ENCODE results near the gene ITGAV. TPM values are rescaled to one million over a fixed set of nuclear protein-coding genes. Genes with fewer than 3 reads are reported as not detected.

The ITGAV gene
- total RNA-seq, 1 donor from 2014 or later: 8.1 TPM

DNA sequence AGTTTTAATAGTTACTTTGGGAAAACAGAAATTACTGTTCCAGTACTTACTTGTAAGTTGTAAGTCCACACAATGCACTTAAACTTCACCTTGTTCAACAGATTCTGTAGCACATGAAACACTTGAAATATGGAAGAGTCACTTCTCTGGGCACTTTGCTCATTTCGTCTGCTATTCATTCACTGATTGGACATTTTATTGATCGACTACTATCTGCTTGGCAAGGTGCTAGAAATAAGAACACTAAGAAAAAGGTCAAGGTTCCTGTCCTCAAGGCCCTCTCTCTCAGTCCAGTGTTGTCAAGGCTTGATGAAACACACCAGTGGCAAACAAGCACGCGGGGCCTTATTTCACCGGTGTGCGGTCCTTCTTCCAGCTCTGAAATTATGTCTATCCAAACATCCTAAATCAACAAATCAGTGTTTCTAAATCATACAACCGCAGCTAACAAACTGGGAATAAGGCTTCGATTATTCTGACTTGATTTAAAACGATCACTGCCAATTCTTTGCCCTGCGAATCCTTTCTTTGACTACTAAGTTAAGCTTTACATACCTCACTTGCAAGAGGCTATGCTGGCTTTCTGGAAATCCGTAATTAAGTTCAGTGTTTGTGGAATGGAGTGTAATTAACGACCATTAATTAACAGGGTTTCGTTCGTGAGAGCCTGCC lies 780 bp upstream of the ITGAV start:
- intact Hi-C loops (cut with micrococcal nuclease): loop anchor here (2.0 to 5.0 kb wide), 2 partner anchors 14 to 82 kb away; no protein-coding TSS in a partner anchor
- Mint-ChIP-seq H3K36me3 (ENCODE audit: low read depth) (no peaks in the 10 kb centered on the region), H3K4me1 (peaks cover 19% of the 10 kb centered on the region), H3K27me3 (peaks cover 9% of the 10 kb centered on the region), H3K4me3 (peak overlapping the region; percentile 85), H3K27ac (peak overlapping the region; percentile 78), H3K9me3 (no peaks in the 10 kb centered on the region)
- DNase-seq: no peak

- peak overlapping the region; percentile 85 for H3K4me3 Mint-ChIP-seq
- H3K27ac Mint-ChIP-seq: peak overlapping the region; percentile 80
- H3K27me3 Mint-ChIP-seq: peaks cover 8% of the 10 kb centered on the region
- peaks cover 19% of the 10 kb centered on the region for H3K4me1 Mint-ChIP-seq
- H3K9me3 Mint-ChIP-seq: no peaks in the 10 kb centered on the region
- H3K36me3 Mint-ChIP-seq (ENCODE audit: low read depth): no peaks in the 10 kb centered on the region
- intact Hi-C loops (cut with micrococcal nuclease): loop anchor here (1.0 kb wide), 2 partner anchors 51 to 104 kb away; partner anchors contain the start of gene ZC3H15
- DNase-seq: no peak
Observed at GRCh38 chr2:186590350-186590758, 498 bp downstream of the ITGAV start.

- H3K4me1 Mint-ChIP-seq: peaks cover 19% of the 10 kb centered on the region
- intact Hi-C loops (cut with micrococcal nuclease): loop anchor here (1.0 kb wide), 2 partner anchors 50 to 105 kb away; partner anchors contain the start of gene ZC3H15
- peak; percentile 73 for DNase-seq
- peaks cover 2% of the 10 kb centered on the region for H3K27me3 Mint-ChIP-seq
- H3K27ac Mint-ChIP-seq: peak overlapping the region; percentile 80
- H3K4me3 Mint-ChIP-seq: peak overlapping the region; percentile 85
- H3K36me3 Mint-ChIP-seq (ENCODE audit: low read depth): no peaks in the 10 kb centered on the region
- H3K9me3 Mint-ChIP-seq: no peaks in the 10 kb centered on the region
Observed at GRCh38 chr2:186590759-186591505, 1.1 kb downstream of the ITGAV start.

DNA sequence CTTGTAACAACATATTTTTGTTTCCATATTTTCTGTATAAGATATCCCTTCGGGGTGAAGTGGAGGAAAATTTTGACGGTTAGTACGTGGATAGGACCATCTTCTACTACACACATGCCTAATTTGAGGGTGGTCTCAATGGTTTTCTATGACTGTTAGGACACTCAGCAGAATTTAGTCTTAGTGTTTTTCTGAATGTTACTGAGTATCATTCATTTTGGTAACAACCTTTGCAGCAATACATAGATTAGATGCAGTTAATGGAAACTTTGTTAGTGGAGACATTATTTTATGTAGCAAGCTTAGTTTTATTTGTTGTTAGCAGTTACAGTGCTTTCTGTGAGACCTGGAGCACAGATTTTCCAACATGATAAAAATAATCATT lies 1.6 kb downstream of the ITGAV start:
- Mint-ChIP-seq H3K4me1 (peaks cover 19% of the 10 kb centered on the region), H3K4me3 (peak overlapping the region; percentile 85), H3K9me3 (no peaks in the 10 kb centered on the region), H3K27me3 (no peaks in the 10 kb centered on the region), H3K36me3 (ENCODE audit: low read depth) (no peaks in the 10 kb centered on the region), H3K27ac (no peak overlapping the region)
- intact Hi-C loops (cut with micrococcal nuclease): no loop called here
- no peak for DNase-seq

GRCh38 chr2:186592137-186592875 lies 2.5 kb downstream of the ITGAV start:
- H3K9me3 Mint-ChIP-seq: no peaks in the 10 kb centered on the region
- no peaks in the 10 kb centered on the region for H3K27me3 Mint-ChIP-seq
- H3K36me3 Mint-ChIP-seq (ENCODE audit: low read depth): no peaks in the 10 kb centered on the region
- no peak overlapping the region for H3K4me3 Mint-ChIP-seq
- no peak overlapping the region for H3K27ac Mint-ChIP-seq
- DNase-seq: no peak
- peaks cover 19% of the 10 kb centered on the region for H3K4me1 Mint-ChIP-seq
- intact Hi-C loops (cut with micrococcal nuclease): no loop called here

DNA sequence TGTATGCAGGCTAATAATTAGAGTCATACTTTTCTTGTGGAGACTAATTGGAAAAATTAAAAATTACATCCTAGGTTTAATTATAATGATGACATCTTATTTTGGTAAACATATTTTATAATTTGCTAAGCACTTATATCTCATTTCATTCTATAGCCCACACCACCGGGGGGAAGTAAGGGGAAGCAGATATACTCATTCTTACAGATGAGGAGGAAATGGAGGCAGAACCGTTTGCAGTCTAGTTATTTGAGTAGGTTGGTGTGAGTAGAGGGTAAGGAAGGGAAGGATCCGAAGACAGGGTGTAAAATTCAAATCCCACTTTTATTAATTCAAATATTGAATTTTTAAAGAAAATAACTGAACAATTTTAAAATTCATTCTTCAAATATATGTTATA lies 3.7 kb downstream of the ITGAV start:
- intact Hi-C loops (cut with micrococcal nuclease): no loop called here
- Mint-ChIP-seq H3K27me3 (no peaks in the 10 kb centered on the region), H3K36me3 (ENCODE audit: low read depth) (no peaks in the 10 kb centered on the region), H3K4me1 (peaks cover 19% of the 10 kb centered on the region), H3K27ac (no peak overlapping the region), H3K4me3 (no peak overlapping the region), H3K9me3 (no peaks in the 10 kb centered on the region)
- DNase-seq: no peak

DNA sequence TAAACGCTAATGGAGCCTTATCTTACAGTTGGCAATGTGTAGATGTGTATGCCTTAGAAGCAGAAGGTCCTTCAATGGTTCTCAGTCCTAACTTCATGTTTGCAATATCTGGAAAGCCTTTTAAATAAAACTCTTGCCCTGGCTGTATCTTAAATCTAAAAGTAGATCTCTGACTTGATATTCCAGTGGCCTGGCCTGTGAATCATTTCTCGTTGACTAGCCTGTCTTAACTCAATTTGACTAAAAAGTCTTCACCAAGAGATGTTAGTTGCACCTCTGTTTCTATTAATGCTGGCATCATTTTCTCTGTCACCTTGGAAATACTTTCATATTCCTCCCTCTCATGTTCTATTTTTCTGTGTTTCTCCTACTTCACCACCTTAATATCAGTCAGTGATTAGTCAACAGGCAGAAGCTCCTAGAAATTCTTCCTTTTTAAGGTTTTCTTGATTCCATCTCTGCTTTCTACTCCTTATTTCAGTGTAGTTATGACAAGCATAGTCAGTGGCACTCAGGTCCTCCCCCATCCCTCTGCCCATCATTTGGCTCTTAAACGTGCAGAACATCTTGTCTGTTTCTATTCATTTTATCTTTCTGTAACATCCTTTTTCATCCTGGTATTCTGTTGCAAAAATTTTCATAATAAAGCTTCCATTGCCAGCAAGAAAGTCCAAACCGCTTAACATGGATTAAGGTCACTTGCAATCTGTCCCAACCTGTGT lies 4.3 kb downstream of the ITGAV start:
- H3K36me3 Mint-ChIP-seq (ENCODE audit: low read depth): no peaks in the 10 kb centered on the region
- H3K27ac Mint-ChIP-seq: no peak overlapping the region
- no peaks in the 10 kb centered on the region for H3K9me3 Mint-ChIP-seq
- H3K4me1 Mint-ChIP-seq: peaks cover 15% of the 10 kb centered on the region
- intact Hi-C loops (cut with micrococcal nuclease): no loop called here
- H3K27me3 Mint-ChIP-seq: no peaks in the 10 kb centered on the region
- DNase-seq: no peak
- no peak overlapping the region for H3K4me3 Mint-ChIP-seq

GRCh38 chr2:186595219-186595618 lies 5.4 kb downstream of the ITGAV start:
- Mint-ChIP-seq H3K36me3 (ENCODE audit: low read depth) (no peaks in the 10 kb centered on the region), H3K4me3 (no peak overlapping the region), H3K27me3 (no peaks in the 10 kb centered on the region), H3K27ac (no peak overlapping the region), H3K9me3 (no peaks in the 10 kb centered on the region), H3K4me1 (peaks cover 12% of the 10 kb centered on the region)
- intact Hi-C loops (cut with micrococcal nuclease): no loop called here
- no peak for DNase-seq

DNA sequence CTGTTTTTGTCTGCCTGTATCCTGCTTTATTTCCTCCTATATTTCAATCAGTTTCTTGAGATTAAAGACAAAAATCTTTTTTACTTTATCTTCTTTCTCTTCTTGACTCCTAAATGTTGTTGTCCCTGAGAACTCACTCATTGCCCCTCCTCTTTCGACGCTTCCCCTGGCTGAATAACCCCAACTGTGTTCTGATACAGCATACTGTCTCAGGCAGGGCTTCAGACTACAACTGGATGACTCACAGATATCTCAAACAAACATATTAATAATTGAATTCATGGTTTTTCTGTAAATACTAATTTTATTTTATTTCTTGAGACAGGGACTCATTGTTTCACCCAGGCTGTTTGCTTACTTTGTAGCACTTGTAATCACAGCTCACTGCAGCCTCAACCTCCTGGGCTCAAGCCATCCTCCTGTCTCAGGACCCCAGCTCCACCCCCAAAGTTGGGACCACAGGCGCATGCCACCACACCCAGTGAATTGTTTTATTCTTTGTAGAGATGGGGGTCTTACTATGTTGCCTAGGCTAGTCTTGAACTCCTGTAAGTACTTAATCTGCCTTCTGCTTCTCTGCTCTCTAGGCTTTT lies 9.4 kb downstream of the ITGAV start:
- Mint-ChIP-seq H3K9me3 (no peaks in the 10 kb centered on the region), H3K27me3 (no peaks in the 10 kb centered on the region), H3K4me1 (no peaks in the 10 kb centered on the region), H3K36me3 (ENCODE audit: low read depth) (peaks cover 3% of the 10 kb centered on the region), H3K27ac (no peak overlapping the region), H3K4me3 (no peak overlapping the region)
- no peak for DNase-seq
- intact Hi-C loops (cut with micrococcal nuclease): no loop called here

GRCh38 chr2:186603286-186603685 lies 13.4 kb downstream of the ITGAV start:
- H3K9me3 Mint-ChIP-seq: no peaks in the 10 kb centered on the region
- no peaks in the 10 kb centered on the region for H3K27me3 Mint-ChIP-seq
- intact Hi-C loops (cut with micrococcal nuclease): no loop called here

GRCh38 chr2:186605041-186605440 lies 15.2 kb downstream of the ITGAV start:
- intact Hi-C loops (cut with micrococcal nuclease): no loop called here
- Mint-ChIP-seq H3K36me3 (ENCODE audit: low read depth) (peaks cover 3% of the 10 kb centered on the region), H3K9me3 (no peaks in the 10 kb centered on the region), H3K27me3 (no peaks in the 10 kb centered on the region), H3K27ac (no peak overlapping the region), H3K4me3 (no peak overlapping the region), H3K4me1 (no peaks in the 10 kb centered on the region)
- DNase-seq: no peak

More at GRCh38 chr2:186603286-186603685, 13.4 kb downstream of the ITGAV start:
- Mint-ChIP-seq H3K36me3 (ENCODE audit: low read depth) (peaks cover 3% of the 10 kb centered on the region), H3K4me3 (no peak overlapping the region), H3K27ac (no peak overlapping the region), H3K4me1 (no peaks in the 10 kb centered on the region)
- no peak for DNase-seq

DNA sequence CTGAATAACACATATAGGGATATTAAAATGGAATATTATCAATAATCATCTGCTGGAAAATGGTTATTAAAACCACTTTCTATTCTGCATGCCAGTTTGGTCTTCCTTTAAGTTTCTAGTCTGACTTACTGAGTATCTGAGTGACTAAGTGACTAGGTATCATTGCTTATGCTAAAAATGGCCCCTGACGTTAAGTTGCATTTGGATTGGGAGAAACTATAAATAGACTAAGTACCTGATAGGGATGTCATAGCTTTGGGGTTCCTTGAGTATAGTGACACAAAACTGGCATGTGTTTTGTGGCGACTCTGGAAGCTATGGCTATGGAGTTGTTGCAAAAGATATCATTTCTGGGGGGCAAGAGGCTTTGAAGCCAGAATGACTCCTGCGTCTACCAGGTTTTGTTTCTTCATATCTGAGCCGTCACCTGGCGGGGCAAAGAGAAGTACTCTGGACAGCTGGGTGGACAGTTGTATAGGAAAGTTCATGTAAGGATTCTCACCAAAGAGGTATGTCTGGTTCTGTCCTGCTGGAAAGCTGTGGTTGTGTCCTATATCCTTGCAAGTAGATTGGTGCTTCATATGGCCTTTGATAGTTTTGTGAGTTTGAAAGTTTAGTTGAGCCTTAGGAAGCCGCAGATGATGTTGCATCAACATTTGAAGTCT lies 17.9 kb downstream of the ITGAV start:
- Mint-ChIP-seq H3K36me3 (ENCODE audit: low read depth) (no peaks in the 10 kb centered on the region), H3K27me3 (no peaks in the 10 kb centered on the region), H3K9me3 (no peaks in the 10 kb centered on the region), H3K4me1 (no peaks in the 10 kb centered on the region), H3K27ac (no peak overlapping the region), H3K4me3 (no peak overlapping the region)
- no peak for DNase-seq
- intact Hi-C loops (cut with micrococcal nuclease): no loop called here

GRCh38 chr2:186610785-186611184 lies 20.9 kb downstream of the ITGAV start:
- no peaks in the 10 kb centered on the region for H3K9me3 Mint-ChIP-seq
- no peak for DNase-seq
- no peak overlapping the region for H3K27ac Mint-ChIP-seq
- intact Hi-C loops (cut with micrococcal nuclease): no loop called here
- no peak overlapping the region for H3K4me3 Mint-ChIP-seq
- H3K36me3 Mint-ChIP-seq (ENCODE audit: low read depth): no peaks in the 10 kb centered on the region
- H3K4me1 Mint-ChIP-seq: no peaks in the 10 kb centered on the region
- H3K27me3 Mint-ChIP-seq: no peaks in the 10 kb centered on the region
